GM18499 (cell line): ENCODE measurements around the gene HOXC9.

ENCODE experiments used
- ATAC-seq: cut with Tn5 transposase; IDR thresholded peaks from one replicate; pipeline ENCODE4 v1.9.1; 2021; ENCODE audit warnings: moderate number of reproducible peaks; ENCODE audit not compliant: insufficient read depth, unreplicated experiment

HOXC9 gene

GRCh38 chr12:53961025-53961761, 38.8 kb upstream of the HOXC9 start:
- ATAC-seq = no peak

- no peak for ATAC-seq
Measured at GRCh38 chr12:53963005-53963404, 37.0 kb upstream of the HOXC9 start.

- ATAC-seq = no peak
Measured at GRCh38 chr12:53963434-53964314, 36.3 kb upstream of the HOXC9 start.

DNA sequence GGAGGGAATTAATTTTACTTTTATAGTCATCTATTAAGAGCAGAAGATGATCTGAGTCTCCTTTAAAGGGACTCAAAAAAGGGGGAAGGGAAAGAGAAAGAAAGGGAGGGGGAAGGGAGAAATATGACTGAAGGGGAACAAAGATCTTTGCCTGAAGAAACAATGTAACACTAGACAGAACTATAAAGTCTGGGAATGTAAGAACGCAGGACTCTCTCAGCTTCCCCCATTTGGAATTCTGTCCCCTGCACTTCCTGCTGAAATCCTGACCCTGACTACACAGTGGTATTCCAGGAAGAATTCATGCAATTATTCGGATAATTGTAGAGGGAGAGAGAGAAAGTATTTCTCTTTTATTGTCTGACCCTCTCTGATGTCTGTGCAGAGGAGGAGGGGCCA, 35.6 kb upstream of the HOXC9 start:
- no peak for ATAC-seq

DNA sequence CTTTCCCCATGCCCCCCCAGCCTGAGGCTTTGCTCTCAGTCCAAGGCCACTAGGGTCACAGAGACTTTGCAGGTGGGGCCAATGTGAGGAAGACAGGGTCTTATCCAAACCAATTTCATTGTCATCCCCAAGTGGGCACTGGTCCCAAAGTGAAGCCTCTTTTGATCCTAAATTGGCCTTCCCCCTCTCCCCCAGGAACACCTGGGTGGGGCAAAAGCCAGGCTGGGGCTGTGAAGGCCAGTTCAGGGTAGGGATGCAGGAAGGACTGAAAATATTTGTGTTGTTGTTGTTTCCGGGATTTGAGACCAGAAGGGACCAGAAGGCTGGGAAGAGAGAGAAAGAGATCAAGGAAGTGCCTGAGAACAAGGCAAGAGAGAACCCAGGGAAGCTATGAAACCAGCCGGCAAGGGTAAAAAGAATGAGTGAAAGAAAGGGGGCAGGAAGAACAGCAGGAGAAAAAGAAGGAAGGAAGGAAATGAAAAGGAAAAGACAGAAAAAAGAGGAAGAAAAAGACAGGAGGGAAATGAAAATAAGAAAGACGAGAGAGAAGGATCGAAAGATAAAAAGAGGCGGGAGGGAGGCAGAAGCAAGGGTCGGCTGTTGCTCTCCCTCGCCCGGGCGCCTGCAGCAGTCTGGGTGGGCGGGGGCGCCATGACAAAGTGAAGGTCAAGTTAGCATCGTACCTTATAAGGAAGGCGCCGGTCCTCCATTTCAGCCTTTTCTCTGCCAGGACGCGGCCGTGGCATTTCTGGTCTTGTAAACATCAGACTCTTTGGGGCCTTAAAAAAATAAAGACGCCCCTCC, 34.5 kb upstream of the HOXC9 start:
- ATAC-seq = no peak

DNA sequence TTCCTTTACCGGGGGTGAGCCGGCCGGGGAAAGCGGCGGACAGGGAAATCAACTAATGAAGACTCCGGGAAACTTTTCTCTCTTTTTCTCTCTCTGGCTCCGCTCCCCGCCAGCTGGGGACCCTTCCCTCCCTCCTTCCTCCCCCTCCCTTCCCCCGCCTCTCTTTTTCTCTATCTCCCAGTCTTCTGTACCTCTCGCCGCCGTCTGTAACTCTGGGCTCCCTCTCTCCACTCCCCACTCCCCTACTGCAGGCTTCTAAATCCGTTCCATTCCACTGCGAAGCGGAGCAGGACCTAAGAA, 33.9 kb upstream of the HOXC9 start:
- ATAC-seq = no peak

- no peak for ATAC-seq
Measured at GRCh38 chr12:53966385-53967133, 33.4 kb upstream of the HOXC9 start.

DNA sequence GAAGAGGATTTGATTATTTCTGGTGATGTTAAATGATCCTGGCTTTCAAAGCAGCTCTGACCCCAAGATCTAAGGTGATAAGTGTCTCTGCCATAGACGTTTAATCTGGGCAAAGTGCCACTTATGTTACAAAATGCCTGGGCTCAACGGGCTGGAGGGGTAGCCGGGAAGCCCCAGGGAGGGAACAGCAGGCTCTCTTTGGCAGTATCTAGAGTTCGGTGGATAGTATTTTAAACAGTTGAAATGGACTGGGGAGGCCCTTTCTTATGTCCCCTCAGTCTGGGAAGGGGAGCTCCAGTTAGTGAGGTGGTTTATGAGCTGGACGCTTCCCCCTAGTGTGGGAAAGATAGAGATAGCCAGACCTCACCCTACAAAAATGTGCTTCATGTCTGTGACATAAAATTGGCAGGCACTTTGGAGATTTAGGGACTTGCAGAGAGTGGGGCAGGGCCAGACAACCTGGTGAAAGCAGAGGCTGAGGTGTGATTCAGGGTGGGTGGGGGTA, 32.5 kb upstream of the HOXC9 start:
- ATAC-seq = no peak

DNA sequence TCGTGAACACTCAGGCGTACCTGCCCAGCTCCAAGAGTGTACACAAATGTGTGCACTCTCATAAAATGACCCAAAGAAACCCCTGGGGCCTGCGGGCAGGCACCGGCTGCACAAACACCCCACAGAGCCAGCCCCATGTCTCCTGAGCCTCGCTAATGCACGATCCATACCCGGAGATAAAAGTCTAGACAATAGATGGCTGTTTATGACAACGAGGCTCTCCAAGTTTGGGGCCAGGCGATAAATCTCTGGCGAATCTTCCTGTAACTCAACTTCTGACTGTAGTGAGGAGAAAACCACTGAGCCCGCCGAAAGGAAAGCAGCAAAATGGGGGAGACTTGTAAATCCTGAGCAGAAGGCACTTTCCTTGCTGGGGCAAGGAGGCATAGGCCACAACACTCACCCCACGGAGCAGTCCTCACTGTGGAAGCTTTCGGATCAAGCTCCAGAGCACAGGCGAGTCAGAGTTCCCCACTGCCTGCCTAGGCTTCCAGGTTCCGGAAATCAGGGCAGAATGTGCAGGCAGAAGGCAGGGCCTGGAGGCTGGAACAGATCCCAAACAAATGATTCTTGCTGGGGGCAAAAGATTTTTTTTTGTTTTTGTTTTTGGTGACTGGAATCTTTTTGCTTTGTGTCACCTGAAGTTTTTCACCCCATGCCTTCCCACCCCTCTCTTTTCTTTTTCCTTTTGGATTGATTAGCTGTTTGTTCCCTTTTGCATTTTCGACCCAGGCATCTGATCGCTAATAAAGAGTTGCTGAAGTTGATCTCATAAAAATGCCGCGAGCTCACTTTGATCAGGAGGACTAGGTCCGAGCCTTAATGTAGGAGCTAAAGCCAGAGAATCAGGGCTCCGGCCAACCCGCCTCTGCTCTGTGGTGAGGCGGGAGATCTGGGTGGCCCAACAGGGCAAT, 31.5 kb upstream of the HOXC9 start:
- ATAC-seq = no peak

GRCh38 chr12:53969588-53970259, 30.2 kb upstream of the HOXC9 start:
- ATAC-seq = no peak

GRCh38 chr12:53970451-53970850, 29.5 kb upstream of the HOXC9 start:
- no peak for ATAC-seq

GRCh38 chr12:53971129-53971528, 28.8 kb upstream of the HOXC9 start:
- ATAC-seq = no peak

DNA sequence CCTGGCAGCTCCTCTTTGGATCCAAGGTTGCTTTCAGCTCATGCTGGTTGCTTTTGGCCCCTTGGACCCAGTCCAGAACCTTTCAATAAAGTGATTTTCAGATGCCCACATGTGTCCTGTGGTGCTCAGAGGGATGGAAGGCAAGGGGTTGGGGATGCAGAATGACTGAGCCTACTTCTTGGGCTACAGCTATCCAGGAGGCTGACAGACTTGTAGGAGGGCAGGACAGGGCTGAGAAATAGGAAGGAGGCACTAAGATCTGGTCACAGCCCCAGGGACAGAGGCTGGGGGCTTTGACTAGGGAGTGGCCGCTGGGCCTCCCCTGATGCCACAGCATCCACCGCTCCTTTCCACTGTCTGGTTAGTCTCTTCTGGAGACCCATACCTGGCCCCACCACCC, 28.3 kb upstream of the HOXC9 start:
- ATAC-seq = no peak

- ATAC-seq = no peak
Measured at GRCh38 chr12:53972152-53972702, 27.7 kb upstream of the HOXC9 start.

DNA sequence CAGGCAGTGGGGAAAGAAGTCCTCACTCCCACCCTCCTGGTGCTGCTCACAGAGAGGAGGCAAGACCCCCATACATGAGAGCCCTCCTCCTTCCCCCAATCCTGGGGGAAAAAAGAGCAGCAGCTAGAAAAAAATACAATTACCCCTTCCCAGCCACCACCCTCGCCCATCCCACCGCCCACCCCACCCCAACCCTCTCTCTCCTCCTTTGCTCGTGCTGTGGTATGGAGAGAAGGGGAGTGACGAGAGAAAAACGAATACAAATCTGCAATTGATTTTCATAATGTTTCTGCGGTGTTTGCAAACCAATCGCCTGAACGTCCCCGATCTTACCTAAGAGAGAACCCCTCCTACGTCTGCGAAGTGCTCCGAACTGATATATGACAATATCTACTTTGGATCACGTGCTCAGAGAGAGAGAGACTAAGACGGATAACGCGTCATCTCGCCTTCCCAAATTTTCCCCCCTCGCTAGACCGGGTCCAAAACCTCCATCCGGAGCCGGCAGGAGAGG, 27.2 kb upstream of the HOXC9 start, which contains the start of gene HOXC11:
HOXC11 (plus strand) TSS at position 405 of the 514 bp plus-strand sequence. CDS start 116 bp downstream, outside the sequence.
- no peak for ATAC-seq

DNA sequence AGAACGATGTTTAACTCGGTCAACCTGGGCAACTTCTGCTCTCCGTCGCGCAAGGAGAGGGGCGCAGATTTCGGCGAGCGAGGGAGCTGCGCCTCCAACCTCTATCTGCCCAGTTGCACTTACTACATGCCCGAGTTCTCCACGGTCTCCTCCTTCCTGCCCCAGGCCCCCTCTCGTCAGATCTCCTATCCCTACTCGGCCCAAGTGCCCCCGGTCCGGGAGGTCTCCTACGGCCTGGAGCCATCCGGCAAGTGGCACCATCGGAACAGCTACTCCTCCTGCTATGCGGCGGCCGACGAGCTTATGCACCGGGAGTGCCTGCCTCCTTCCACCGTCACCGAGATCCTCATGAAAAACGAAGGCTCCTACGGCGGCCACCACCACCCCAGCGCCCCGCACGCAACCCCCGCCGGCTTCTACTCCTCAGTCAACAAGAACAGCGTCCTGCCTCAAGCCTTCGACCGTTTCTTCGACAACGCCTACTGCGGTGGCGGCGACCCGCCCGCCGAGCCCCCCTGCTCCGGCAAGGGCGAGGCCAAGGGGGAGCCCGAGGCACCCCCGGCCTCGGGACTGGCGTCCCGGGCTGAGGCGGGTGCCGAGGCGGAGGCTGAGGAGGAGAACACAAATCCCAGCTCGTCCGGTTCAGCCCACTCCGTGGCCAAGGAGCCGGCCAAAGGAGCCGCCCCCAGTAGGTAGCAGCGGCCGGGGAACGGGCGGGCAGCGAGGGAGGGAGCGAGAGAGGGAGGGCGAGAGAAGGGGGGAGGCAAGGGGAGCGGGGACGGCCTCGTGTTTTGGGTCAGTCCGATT, 26.5 kb upstream of the HOXC9 start:
- ATAC-seq = no peak
